ENCODE data around the gene FERMT1.

- no peak for TF ChIP-seq CTCF (conservative IDR thresholded peaks at IDR 0.05; ENCODE audit: low read length)
- TF ChIP-seq EZH2phosphoT487 (IDR thresholded peaks at IDR 0.05; ENCODE audit: borderline replicate concordance), result no peak
Measured at GRCh38 chr20:6169251-6169650, 46.4 kb upstream of the FERMT1 start.

Data from Loucy (cell line).